Nephron (organoid): ENCODE data around the gene ACRBP.

Experiments used
- H3K27ac Mint-ChIP-seq, 3 experiments: 2 replicates each; pipeline ENCODE4 v1.8.0; 2020; ENCODE audit warnings: mixed read lengths in 3 of 3, mild to moderate bottlenecking in 2 of 3, moderate library complexity in 1 of 3
- H3K27me3 Mint-ChIP-seq: 2 replicates; pipeline ENCODE4 v1.8.0; 2021; ENCODE audit warnings: low read depth, mild to moderate bottlenecking, moderate library complexity, mixed read lengths
- H3K36me3 Mint-ChIP-seq: 2 replicates; pipeline ENCODE4 v1.8.0; 2020; ENCODE audit warnings: low read depth, mixed read lengths
- H3K4me1 Mint-ChIP-seq: 2 replicates; pipeline ENCODE4 v1.8.0; 2020; ENCODE audit warnings: mixed read lengths
- H3K4me3 Mint-ChIP-seq, 3 experiments: 2 replicates each; pipeline ENCODE4 v1.8.0; 2020; ENCODE audit warnings: mild to moderate bottlenecking in 3 of 3, mixed read lengths in 3 of 3, moderate library complexity in 2 of 3
- H3K9me3 Mint-ChIP-seq: 2 replicates; pipeline ENCODE4 v1.8.0; 2020; ENCODE audit warnings: mixed read lengths
- TF ChIP-seq, protein P1 (sequence below), 3 experiments: fragments of 200-600 bp; sonication (generic); IDR thresholded peaks; one replicate each; pipeline ENCODE4 v1.5.0; 2021; ENCODE audit warnings: antibody characterized with exemption in 3 of 3; ENCODE audit not compliant: unreplicated experiment in 3 of 3

Gene ACRBP

DNA sequence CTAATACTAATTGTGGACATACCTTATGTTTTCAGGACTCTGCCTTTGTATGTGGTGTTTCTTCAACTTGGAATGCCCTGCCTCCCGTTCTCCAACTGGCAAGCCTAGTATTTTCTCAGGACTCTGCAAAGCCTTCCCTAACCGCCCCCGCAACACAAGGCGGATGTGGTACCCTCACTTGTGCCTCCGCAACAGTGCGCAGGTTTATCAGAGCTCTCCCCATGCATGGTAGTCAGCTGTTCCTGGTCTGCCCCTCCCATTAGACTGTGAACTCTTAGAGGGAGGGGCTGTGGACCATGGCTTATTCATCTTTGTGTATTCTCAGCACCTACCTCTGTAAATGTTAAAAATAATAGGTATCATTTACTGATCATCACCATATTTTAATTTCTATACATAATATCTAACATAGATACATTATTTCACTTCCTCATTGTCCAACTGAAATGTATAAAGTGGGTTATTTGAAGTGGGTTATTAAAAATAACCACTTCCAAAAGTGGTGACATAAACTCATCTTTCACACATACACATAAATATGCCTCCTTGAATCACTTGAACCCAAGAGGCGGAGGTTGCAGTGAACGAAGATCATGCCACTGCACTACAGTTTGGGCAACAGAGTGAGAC lies 20.5 kb downstream of the ACRBP start:
- no peaks in the 10 kb centered on the region for H3K9me3 Mint-ChIP-seq
- no peak overlapping the region for H3K4me3 Mint-ChIP-seq
- no peaks in the 10 kb centered on the region for H3K27me3 Mint-ChIP-seq
- no peaks in the 10 kb centered on the region for H3K36me3 Mint-ChIP-seq
- peak overlapping the region; percentile 43 to 76 (median 63) for H3K27ac Mint-ChIP-seq
- TF ChIP-seq, protein P1, sequence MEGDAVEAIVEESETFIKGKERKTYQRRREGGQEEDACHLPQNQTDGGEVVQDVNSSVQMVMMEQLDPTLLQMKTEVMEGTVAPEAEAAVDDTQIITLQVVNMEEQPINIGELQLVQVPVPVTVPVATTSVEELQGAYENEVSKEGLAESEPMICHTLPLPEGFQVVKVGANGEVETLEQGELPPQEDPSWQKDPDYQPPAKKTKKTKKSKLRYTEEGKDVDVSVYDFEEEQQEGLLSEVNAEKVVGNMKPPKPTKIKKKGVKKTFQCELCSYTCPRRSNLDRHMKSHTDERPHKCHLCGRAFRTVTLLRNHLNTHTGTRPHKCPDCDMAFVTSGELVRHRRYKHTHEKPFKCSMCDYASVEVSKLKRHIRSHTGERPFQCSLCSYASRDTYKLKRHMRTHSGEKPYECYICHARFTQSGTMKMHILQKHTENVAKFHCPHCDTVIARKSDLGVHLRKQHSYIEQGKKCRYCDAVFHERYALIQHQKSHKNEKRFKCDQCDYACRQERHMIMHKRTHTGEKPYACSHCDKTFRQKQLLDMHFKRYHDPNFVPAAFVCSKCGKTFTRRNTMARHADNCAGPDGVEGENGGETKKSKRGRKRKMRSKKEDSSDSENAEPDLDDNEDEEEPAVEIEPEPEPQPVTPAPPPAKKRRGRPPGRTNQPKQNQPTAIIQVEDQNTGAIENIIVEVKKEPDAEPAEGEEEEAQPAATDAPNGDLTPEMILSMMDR (IDR thresholded peaks at IDR 0.05; ENCODE audit: unreplicated experiment in 3 of 3): no peak
- peaks cover 18% of the 10 kb centered on the region for H3K4me1 Mint-ChIP-seq

DNA sequence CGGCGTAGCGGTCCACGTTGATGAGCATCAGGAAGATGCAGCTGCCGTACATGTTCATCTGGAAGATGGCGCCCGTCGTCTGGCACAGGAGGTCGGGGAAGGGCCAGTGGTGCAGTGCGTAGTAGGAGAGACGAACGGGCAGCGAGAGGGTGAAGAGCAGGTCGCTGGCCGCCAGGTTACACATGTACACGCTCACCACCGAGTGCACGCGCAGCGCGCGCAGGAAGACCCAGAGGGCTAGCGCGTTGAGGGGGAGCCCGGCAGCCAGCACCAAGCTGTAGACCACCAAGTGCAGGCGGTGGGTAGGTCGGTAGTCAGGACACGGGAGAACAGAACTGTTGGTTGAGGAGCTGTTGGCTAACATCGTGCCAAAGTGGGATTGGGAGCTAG lies 26.4 kb downstream of the ACRBP start:
- H3K9me3 Mint-ChIP-seq: no peaks in the 10 kb centered on the region
- H3K27me3 Mint-ChIP-seq: no peaks in the 10 kb centered on the region

DNA sequence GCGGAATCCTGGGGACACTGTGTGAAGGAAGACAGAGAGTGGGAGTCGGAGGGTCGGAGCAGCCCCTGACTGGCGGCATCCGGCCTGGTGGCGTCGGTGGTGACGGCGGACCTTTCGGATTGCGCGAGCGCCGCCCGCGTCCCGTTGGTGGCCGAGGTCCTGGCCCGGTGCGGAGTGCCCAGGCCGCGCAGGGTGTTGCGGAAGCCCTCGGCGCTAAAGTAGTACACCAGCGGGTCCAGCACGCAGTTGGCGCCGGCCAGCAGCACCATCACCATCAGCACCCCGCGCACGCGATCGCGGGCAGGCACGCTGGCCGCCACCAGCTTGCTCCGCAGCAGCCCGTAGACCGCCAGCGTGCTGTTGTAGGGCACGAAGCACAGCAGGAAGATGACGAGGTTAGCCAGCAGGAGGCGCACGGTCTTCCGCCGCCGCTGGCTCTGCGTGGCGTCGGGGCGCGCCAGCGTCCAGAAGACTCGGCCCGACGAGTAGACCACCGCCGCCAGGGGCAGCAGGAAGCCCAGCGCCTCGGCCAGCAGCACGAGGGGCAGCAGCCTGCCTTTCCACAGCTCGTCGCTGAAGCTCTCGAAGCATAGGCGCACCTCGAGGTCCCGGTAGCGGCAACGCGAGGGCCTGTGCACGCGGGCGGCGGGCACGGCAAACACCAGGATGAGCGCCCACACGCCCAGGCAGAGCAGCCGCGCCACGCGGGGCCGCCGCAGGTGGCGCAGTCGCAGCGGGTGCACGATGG lies 26.9 kb downstream of the ACRBP start:
- Mint-ChIP-seq H3K4me3 (no peak overlapping the region), H3K9me3 (no peaks in the 10 kb centered on the region), H3K27ac (no peak overlapping the region), H3K27me3 (no peaks in the 10 kb centered on the region), H3K36me3 (no peaks in the 10 kb centered on the region), H3K4me1 (peaks cover 5% of the 10 kb centered on the region)
- TF ChIP-seq, protein P1 (IDR thresholded peaks at IDR 0.05; ENCODE audit: unreplicated experiment in 3 of 3): peak; percentile 28 to 58 (median 54)

More for the DNA sequence above, 26.4 kb downstream of the ACRBP start:
- Mint-ChIP-seq H3K4me1 (peaks cover 5% of the 10 kb centered on the region), H3K27ac (peak overlapping the region in 1 of 3 experiments; percentile 28), H3K36me3 (no peaks in the 10 kb centered on the region), H3K4me3 (no peak overlapping the region)
- TF ChIP-seq, protein P1 (IDR thresholded peaks at IDR 0.05; ENCODE audit: unreplicated experiment in 3 of 3): no peak

DNA sequence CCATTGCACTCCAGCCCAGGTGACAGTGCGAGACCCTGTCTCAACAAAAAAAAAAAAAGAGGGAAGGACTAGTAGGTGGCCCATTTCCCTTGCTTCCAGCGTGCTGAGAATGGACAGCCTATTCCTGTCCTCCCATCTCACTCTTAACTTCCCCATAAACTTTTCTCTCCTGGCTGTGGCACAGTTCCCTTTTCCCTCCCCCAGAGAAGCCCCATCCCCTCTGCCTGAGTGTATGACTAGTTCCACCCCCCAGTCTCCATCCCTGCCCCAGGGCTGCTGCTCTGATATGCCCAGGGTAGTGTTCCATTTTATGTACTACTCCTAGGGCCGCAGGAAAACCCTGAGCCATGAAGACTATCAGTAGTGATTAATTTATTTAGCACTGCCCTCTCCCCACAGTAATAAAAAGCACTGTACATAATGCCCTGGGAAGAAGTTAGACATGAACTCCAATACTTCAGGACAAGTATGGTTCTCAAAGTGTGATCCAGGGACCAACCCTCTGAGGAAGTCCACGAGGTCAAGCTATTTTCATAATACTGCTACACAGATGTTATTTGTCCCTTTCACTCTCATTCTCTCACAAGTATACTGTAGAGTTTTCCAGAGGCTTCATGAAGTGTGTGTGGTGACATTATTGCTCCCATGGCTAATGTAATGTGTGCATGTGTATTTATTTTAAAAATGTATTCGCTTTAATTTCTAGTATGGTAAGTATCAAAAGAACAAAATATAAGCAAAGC lies 28.6 kb downstream of the ACRBP start:
- no peaks in the 10 kb centered on the region for H3K36me3 Mint-ChIP-seq
- H3K27me3 Mint-ChIP-seq: no peaks in the 10 kb centered on the region
- H3K4me1 Mint-ChIP-seq: peaks cover 15% of the 10 kb centered on the region
- H3K9me3 Mint-ChIP-seq: no peaks in the 10 kb centered on the region
- peak overlapping the region; percentile 56 to 65 (median 56) for H3K27ac Mint-ChIP-seq
- no peak overlapping the region for H3K4me3 Mint-ChIP-seq
- TF ChIP-seq, protein P1 (IDR thresholded peaks at IDR 0.05; ENCODE audit: unreplicated experiment in 3 of 3): no peak

DNA sequence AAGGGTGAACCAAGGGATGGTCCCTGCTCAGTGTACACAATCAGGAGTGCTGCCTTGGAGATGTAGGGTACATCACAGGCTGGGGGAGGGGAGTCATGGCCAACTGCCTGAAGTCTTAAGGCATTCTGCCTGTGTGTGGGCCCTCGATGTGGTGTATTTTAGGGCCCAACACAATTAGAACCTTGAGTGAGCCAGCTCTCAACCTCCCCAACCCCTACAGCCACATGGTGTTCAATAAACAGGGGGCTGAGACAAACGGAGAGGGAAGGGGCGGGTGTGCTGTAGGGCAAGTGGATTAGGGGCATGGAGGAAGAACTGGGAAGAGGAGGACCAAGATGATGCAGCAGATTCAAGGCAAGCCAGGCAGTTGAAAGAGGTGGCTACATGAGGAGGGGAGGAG lies 31.4 kb downstream of the ACRBP start:
- Mint-ChIP-seq H3K4me3 (no peak overlapping the region), H3K27ac (peak overlapping the region; percentile 73 to 99 (median 98)), H3K9me3 (no peaks in the 10 kb centered on the region), H3K27me3 (no peaks in the 10 kb centered on the region), H3K36me3 (no peaks in the 10 kb centered on the region), H3K4me1 (peaks cover 40% of the 10 kb centered on the region)
- TF ChIP-seq, protein P1 (IDR thresholded peaks at IDR 0.05; ENCODE audit: unreplicated experiment in 3 of 3): no peak
